Renal cortical epithelial cell (primary cell): ENCODE data around the gene PLEKHA5. TPM values are rescaled to one million over a fixed set of nuclear protein-coding genes. Genes with fewer than 3 reads are reported as not detected.
"Not testable (repeated sequence)": the region's sequence is repeated elsewhere in the genome, so short reads cannot be mapped to it uniquely, and the experiment has no call there.

Experiments used
- DNase-seq: peaks from one replicate; pipeline ENCODE4 v3.0.0-alpha.2; 2011; ENCODE audit warnings: low read depth
- total RNA-seq: library from RNA; depleted of rRNA; stranded (reverse); fragments of >200 nt; gene quantifications from 2 replicates; pipeline ENCODE4 v1.2.3, GENCODE V29; 2014

Gene PLEKHA5
- total RNA-seq, 1 donor from 2014 or later: 117 TPM

GRCh38 chr12:19277711-19278110, 148.2 kb downstream of the PLEKHA5 start:
- no peak for DNase-seq

DNA sequence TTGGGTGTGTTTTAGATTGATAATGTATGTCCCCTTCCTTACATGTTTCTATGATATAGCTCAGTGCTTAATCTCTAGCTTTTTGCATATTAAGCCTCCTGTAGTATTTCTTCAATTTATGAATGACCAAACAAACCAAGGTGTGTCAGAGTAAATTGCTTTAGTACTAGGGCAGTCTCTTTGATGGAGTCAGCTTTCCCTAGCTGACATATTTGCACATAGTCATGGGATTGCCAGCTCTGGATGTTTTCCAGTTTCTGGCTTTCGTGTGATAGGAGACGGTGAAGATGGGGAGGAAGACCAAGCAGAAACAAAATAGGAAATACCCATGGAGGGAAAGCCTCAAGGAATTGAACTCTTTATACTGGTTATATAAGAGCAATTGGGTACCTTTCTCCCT, 148.9 kb downstream of the PLEKHA5 start:
- DNase-seq: no peak

- no peak for DNase-seq
These were observed 152.7 kb downstream of the PLEKHA5 start for GRCh38 chr12:19282133-19282699.

- no peak for DNase-seq
These were observed 155.1 kb downstream of the PLEKHA5 start for GRCh38 chr12:19284658-19285057.

DNA sequence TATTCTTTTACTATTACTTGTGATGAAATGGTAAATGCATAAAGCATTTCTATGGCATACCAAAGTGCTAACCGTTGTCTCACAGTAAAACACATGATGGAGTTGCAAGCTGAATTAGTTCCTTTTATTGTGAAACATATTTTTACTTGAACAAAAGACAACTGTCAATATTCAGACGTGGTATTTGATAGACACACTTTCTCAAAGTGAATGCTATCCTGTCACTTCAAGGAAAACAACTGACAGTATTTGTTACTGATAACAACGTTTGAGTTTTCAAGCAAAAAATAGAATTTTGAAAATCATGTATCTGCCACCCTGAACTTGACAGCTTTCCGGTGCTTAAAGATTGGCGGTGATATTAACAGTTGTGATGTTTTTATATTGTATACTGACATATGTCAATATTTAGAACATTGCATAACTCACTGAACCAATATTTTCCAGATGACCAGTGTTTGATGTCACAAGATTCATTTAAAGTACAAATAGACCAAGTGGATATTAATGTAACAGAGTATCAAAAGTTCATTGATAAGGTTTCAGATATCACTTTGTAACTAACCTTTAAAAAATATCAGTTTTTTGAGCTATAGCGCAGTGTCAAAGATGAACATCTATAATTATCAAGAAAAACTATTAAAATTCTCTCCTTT, 156.4 kb downstream of the PLEKHA5 start:
- no peak for DNase-seq

DNA sequence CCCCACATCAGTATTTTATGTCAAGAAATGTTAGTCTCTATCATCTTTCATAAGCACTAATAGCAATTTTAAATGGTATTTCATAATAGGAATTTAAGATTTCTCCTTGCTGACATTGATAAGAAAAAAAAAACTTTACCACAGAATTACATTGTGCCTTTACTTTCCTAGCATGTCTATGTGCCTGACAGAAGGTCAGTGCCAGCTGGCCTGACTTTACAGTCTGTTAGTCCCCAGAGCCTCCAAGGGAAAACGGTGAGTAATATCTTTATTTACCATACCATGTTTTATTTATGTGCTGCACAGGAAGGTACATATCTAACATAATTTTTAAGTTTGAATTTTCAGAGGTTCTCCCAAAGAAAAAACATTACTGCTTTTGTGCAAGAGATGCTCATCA, 157.8 kb downstream of the PLEKHA5 start:
- DNase-seq: no peak

- no peak for DNase-seq
These were observed 158.6 kb downstream of the PLEKHA5 start for GRCh38 chr12:19288161-19288560.

DNA sequence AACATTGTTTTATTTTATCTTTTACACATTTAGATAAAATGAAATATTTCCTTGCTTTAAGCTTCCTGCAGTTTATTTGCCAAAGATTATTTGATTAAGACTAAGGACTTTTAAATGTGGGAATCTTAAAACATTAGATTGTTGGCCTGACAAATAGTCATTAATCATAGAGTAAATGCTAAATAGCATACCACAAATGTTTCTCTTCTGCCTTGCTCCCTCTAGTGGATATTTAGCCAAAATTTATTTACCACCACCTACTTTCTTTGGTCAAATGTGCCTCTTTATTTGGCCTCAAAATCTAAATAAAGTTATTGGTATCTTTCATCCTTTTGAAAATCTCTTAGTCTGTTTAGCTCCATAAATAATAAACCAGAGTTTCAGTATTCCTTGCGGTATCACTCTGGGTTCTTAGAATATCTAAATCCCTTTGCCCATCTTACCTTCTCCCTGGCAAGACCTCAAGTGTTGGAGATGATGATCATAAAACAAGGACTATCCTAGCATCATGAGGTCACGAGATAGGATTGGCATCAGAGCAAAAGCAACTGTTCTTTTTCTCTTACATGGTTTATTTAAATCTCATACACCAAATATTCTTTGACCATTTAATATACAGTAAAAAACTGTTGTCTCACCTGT, 159.2 kb downstream of the PLEKHA5 start:
- peak; percentile 53 for DNase-seq

DNA sequence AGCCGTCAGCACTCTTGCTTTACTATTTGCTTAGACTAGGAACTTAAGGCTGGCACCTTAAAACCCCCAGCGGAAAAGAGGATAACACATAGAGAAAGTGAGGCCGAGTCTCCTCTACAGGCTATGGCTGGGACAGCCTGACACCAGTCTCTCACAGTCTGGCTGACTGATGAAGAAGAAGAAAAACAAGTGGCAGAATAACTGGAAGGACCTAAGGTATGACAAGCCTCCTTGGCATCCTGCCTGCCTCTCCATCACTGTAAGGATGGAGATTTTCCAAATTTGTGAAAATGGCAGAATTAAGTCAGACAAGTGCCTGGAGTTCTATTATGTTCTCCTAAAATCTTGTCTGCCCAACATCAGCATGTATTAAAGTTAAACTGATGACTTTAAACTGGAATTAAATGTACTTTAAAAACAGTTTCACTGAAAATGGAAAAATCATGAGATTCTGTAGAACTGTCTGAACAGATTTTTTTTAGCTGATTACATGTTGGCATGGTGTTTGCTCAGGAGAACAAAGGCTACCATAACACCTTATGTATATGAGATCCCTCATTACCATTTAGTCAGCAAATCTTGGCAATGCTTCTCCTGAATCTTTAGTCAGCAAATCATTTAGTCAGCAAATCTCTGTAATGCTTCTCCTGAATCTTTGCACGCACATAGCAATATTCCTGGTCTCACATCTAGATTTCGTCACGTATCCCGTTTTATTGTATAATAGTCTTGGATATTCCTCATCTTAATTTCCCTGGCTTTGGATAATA, 169.5 kb downstream of the PLEKHA5 start:
- peak; percentile 26 for DNase-seq

- DNase-seq: peak; percentile 69
These were observed 170.2 kb downstream of the PLEKHA5 start for GRCh38 chr12:19299765-19300164.

DNA sequence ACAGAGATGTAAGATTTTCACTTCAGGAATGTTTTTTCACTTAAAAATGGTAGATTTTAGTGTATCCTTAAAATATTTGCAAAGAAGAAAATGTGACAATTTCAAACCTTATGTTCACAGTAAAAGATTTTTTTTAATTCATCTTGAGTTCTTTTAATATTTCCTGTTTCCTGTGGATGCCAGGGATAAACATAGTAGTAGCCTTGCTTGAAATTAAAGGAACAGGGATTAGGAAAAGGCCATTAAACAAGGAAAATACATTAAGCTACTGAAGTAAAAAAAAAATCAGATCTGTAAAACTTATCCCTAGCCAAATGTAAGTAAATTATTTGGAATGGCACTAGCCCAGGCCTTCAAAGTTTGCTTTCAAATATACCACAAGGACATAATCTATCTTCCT, 171.7 kb downstream of the PLEKHA5 start:
- DNase-seq: no peak

DNA sequence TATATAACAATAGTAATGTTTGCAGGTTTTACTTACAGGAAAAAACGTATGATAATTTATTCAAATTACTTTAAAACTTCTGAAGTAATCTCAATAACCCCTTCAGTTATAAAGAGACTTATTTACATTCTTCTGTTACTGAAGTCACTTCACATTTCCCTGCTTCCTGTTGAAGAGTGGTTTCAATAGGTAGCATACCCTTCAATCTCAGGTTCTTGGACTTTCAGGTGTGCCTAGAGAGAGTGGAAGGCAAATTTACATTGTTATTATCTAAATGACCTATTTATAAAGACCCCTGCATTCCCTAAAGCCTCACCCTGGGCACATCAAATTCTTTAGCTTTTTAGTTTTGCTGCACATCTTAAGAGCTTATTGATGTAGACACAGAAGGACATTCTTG, 172.2 kb downstream of the PLEKHA5 start:
- DNase-seq: no peak

- no peak for DNase-seq
These were observed 172.6 kb downstream of the PLEKHA5 start for GRCh38 chr12:19302100-19302640.

DNA sequence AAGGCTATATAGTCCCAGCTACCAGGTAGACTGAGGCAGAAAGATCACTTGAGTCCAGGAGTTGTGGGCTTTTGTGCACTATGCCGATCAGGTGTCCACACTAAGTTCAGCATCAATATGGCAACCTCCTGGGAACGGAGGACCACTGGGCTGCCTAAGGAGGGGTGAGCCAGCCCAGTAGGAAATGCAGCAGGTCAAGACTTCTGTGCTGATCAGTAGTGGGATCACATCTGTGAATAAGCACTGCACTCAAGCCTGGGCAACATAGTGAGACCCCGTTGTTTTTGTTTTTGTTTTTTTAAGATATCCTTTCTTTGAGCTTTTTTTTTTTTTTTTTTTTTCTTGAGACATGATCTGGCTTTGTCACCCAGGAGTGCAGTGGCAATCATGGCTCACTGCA, 174.0 kb downstream of the PLEKHA5 start:
- DNase-seq: no peak

DNA sequence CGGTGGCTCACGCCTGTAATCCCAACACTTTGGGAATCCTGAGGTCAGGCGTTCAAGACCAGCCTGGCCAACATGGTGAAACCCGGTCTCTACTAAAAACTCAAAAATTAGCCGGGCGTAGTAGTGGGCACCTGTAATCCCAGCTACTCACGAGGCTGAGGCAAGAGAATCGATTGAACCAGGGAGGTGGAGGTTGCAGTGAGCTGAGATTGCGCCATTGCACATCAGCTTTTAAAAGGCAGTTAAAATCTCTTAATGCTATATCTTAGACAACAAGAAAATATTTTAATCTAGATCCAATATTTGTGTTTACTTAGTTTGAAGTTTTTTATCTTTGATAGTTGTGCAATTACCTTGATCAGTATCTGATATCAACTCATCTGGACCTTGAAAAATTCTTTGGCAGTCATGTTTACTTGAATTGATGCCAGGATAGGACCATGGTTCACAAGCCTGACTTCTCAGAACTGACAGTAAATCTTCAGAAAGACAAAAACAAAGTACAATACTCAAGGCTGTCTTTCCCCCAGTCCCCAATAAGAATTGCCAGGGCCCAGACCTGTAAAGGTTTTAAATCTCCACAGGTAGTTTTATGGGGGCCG, 174.7 kb downstream of the PLEKHA5 start:
- no peak for DNase-seq

GRCh38 chr12:19305621-19306020, 176.1 kb downstream of the PLEKHA5 start:
- not testable (repeated sequence) for DNase-seq

- no peak for DNase-seq
These were observed 176.8 kb downstream of the PLEKHA5 start for GRCh38 chr12:19306366-19306765.

DNA sequence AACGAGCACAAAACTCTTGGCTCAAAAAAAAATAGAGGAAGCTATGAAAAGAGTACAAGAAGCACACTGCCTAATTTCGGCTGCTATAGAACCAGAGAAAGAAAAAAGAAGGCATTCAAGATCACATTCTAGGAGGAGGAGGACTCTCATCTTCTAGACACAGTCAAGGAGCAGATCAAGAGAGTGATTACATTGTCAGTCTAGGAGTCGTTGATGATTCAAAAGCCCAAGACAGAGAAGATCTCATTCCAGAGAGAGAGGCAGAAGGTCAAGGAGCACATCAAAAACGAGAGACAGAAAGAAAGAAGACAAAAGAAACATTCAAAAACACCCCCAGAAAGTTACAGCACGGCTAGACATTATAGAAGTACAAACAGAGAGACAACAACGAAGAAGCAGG, 177.9 kb downstream of the PLEKHA5 start:
- no peak for DNase-seq

DNA sequence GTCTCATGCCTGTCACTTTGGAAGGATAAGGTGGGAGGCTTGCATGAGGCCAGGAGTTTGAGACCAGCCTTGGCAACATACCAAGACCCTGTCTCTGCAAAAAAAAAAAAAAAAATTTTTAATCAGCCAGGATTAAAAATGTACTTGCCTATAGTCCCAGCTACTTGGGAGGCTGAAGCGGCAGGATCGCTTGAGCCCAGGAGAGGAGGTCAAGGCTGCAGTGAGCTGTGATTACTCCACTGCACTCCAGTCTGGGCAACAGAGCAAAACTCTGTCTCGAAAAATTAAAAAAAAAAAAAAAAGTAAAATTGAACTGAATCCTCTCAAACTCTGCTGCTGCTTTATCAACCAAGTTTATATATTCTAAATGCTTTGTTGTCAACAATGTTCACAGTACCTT, 181.6 kb downstream of the PLEKHA5 start:
- DNase-seq: no peak

- no peak for DNase-seq
These were observed 183.1 kb downstream of the PLEKHA5 start for GRCh38 chr12:19312637-19313036.

- DNase-seq: peak; percentile 50
These were observed 186.9 kb downstream of the PLEKHA5 start for GRCh38 chr12:19316425-19316824.

GRCh38 chr12:19322376-19322775, 192.8 kb downstream of the PLEKHA5 start:
- no peak for DNase-seq
